Upper lobe of left lung (tissue), 4 donors: ENCODE measurements around the gene HPS1.

Source experiments
- EP300 ChIP-seq, 4 donors: sonication (generic); formaldehyde crosslinking; IDR thresholded peaks; one replicate each; pipeline ENCODE4 v1.5.1; 2017; ENCODE audit warnings: antibody characterized with exemption in 4 of 4, control low read depth in 2 of 4
- POLR2A ChIP-seq, 4 donors: fragments of 450-650 bp; IDR thresholded peaks; one replicate each; pipeline ENCODE4 v1.5.1; 2016 to 2017; ENCODE audit warnings: antibody characterized with exemption in 4 of 4, mild to moderate bottlenecking in 2 of 4
- POLR2AphosphoS5 ChIP-seq, 2 donors: sonication (generic); formaldehyde crosslinking; IDR thresholded peaks; one replicate each; pipeline ENCODE4 v1.5.1; 2017; ENCODE audit warnings: antibody characterized with exemption in 2 of 2
- TF ChIP-seq, protein P1 (sequence below), 6 experiments: fragments of 450-650 bp in 4 of 6; fragments of 200-600 bp in 2 of 6; sonication (generic) in 2 of 6; IDR thresholded peaks; one replicate each; pipeline ENCODE4 v1.5.1; 2016 to 2019; ENCODE audit warnings: antibody characterized with exemption in 6 of 6

GRCh38 chr10:98424295-98425254 lies 22.2 kb downstream of the HPS1 start:
- TF ChIP-seq POLR2AphosphoS5 (IDR thresholded peaks at IDR 0.05) = no peak
- TF ChIP-seq, protein P1, sequence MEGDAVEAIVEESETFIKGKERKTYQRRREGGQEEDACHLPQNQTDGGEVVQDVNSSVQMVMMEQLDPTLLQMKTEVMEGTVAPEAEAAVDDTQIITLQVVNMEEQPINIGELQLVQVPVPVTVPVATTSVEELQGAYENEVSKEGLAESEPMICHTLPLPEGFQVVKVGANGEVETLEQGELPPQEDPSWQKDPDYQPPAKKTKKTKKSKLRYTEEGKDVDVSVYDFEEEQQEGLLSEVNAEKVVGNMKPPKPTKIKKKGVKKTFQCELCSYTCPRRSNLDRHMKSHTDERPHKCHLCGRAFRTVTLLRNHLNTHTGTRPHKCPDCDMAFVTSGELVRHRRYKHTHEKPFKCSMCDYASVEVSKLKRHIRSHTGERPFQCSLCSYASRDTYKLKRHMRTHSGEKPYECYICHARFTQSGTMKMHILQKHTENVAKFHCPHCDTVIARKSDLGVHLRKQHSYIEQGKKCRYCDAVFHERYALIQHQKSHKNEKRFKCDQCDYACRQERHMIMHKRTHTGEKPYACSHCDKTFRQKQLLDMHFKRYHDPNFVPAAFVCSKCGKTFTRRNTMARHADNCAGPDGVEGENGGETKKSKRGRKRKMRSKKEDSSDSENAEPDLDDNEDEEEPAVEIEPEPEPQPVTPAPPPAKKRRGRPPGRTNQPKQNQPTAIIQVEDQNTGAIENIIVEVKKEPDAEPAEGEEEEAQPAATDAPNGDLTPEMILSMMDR (IDR thresholded peaks at IDR 0.05) = no peak
- TF ChIP-seq POLR2A (IDR thresholded peaks at IDR 0.05) = no peak
- TF ChIP-seq EP300 (IDR thresholded peaks at IDR 0.05) = no peak
